IMR-90 (cell line): ENCODE data around the gene GNG11. TPM values are rescaled to one million over a fixed set of nuclear protein-coding genes. Genes with fewer than 3 reads are reported as not detected.

Experiments
- ATAC-seq: fragments of 200-7000 bp; cut with Tn5 transposase; 2 replicates; pipeline ENCODE4 v1.9.1; 2020; ENCODE audit warnings: low read depth, mild to moderate bottlenecking, moderate library complexity
- BruUV-seq: library from RNA; stranded (reverse); fragments of 400-500 nt; replicated peaks from 2 replicates; lab custom pipeline; 2021; lab: Mats Ljungman, UMichigan
- CTCF ChIA-PET: fragments of 300-600 bp; formaldehyde crosslinking; extraction: SDS; loops from one replicate; lab custom pipeline; 2021; ENCODE audit warnings: antibody characterized with exemption; lab: Yijun Ruan, JAX
- POLR2A ChIA-PET: fragments of 300-600 bp; sonication (Branson Sonifier 250); formaldehyde crosslinking; loops from one replicate; lab custom pipeline; 2022; ENCODE audit warnings: antibody characterized with exemption; ENCODE audit not compliant: unreplicated experiment; lab: Charles Lee
- DNase-seq: peaks from one replicate; pipeline ENCODE4 v3.0.0; 2013
- H2AFZ ChIP-seq: replicated peaks from 2 replicates; pipeline ENCODE3; 2013; ENCODE audit warnings: low read length, mild to moderate bottlenecking; ENCODE audit not compliant: poor library complexity
- H2AK5ac ChIP-seq: 2 replicates; pipeline ENCODE4 v1.6.1; 2013; ENCODE audit warnings: low read depth, low read length, inconsistent platforms
- H2AK9ac ChIP-seq: replicated peaks from 2 replicates; pipeline ENCODE3; 2013; ENCODE audit warnings: mild to moderate bottlenecking, low read depth, low read length, moderate library complexity; ENCODE audit not compliant: poor library complexity
- H2BK120ac ChIP-seq: 2 replicates; pipeline ENCODE4 v1.6.1; 2013; ENCODE audit warnings: low read depth, low read length, inconsistent platforms
- H2BK15ac ChIP-seq: 3 replicates; pipeline ENCODE4 v1.6.1; 2013; ENCODE audit warnings: low read depth, low read length, inconsistent platforms
- H2BK20ac ChIP-seq: 2 replicates; pipeline ENCODE4 v1.6.1; 2013; ENCODE audit warnings: low read depth, mild to moderate bottlenecking, inconsistent platforms, low read length, moderate library complexity
- H2BK5ac ChIP-seq: 2 replicates; pipeline ENCODE4 v1.6.1; 2013; ENCODE audit warnings: mild to moderate bottlenecking, low read depth, low read length, inconsistent platforms; ENCODE audit not compliant: poor library complexity, severe bottlenecking
- H3K14ac ChIP-seq: replicated peaks from 2 replicates; pipeline ENCODE4 v1.6.1; 2013; ENCODE audit warnings: low read depth, low read length, inconsistent platforms
- H3K18ac ChIP-seq: 2 replicates; pipeline ENCODE4 v1.6.1; 2013; ENCODE audit warnings: low read depth, low read length, control low read depth
- H3K23ac ChIP-seq: 2 replicates; pipeline ENCODE4 v1.6.1; 2013; ENCODE audit warnings: low read depth, low read length, inconsistent platforms
- H3K27ac ChIP-seq: 2 replicates; pipeline ENCODE4 v1.5.1; 2013; ENCODE audit warnings: mild to moderate bottlenecking, control low read depth, low read length; ENCODE audit not compliant: insufficient read depth
- H3K27me3 ChIP-seq: 2 replicates; pipeline ENCODE4 v1.6.1; 2013; ENCODE audit warnings: low read length; ENCODE audit not compliant: control insufficient read depth, insufficient read depth
- H3K36me3 ChIP-seq: 2 replicates; pipeline ENCODE4 v1.6.1; 2013; ENCODE audit warnings: low read length, mixed read lengths; ENCODE audit not compliant: control insufficient read depth, insufficient read depth
- H3K4ac ChIP-seq: 2 replicates; pipeline ENCODE4 v1.6.1; 2013; ENCODE audit warnings: low read depth, low read length, inconsistent platforms
- H3K4me1 ChIP-seq: 2 replicates; pipeline ENCODE4 v1.6.1; 2013; ENCODE audit warnings: low read length, mixed read lengths; ENCODE audit not compliant: control insufficient read depth, insufficient read depth
- H3K4me2 ChIP-seq: 2 replicates; pipeline ENCODE4 v1.6.1; 2013; ENCODE audit warnings: low read depth, mild to moderate bottlenecking, control low read depth, low read length, moderate library complexity
- H3K4me3 ChIP-seq: 2 replicates; pipeline ENCODE4 v1.5.1; 2013; ENCODE audit warnings: low read depth, mild to moderate bottlenecking, control low read depth, low read length, moderate library complexity; ENCODE audit not compliant: insufficient read depth
- H3K56ac ChIP-seq: 2 replicates; pipeline ENCODE4 v1.6.1; 2013; ENCODE audit warnings: low read length, inconsistent platforms; ENCODE audit not compliant: insufficient read depth; ENCODE audit errors: extremely low read depth
- H3K79me1 ChIP-seq, 2 experiments: 2 replicates each; pipeline ENCODE4 v1.6.1; 2013; ENCODE audit warnings: low read length in 2 of 2, inconsistent platforms in 1 of 2, low read depth in 1 of 2
- H3K9ac ChIP-seq: 2 replicates; pipeline ENCODE4 v1.6.1; 2013; ENCODE audit warnings: low read depth, low read length, control low read depth
- H3K9me1 ChIP-seq: 2 replicates; pipeline ENCODE4 v1.6.1; 2013; ENCODE audit warnings: low read length, inconsistent platforms; ENCODE audit not compliant: insufficient read depth
- H3K9me3 ChIP-seq: 2 replicates; pipeline ENCODE4 v1.6.1; 2013; ENCODE audit warnings: low read length; ENCODE audit not compliant: control insufficient read depth, insufficient read depth
- H4K20me1 ChIP-seq: 2 replicates; pipeline ENCODE4 v1.6.1; 2013; ENCODE audit warnings: low read length, inconsistent platforms; ENCODE audit not compliant: insufficient read depth
- H4K5ac ChIP-seq: 2 replicates; pipeline ENCODE4 v1.6.1; 2013; ENCODE audit warnings: mild to moderate bottlenecking, low read depth, low read length, control low read depth
- H4K8ac ChIP-seq, 2 experiments: 2 replicates each; pipeline ENCODE4 v1.6.1; 2013; ENCODE audit warnings: low read depth in 2 of 2, low read length in 2 of 2, control low read depth in 1 of 2, inconsistent platforms in 1 of 2
- H4K91ac ChIP-seq: 2 replicates; pipeline ENCODE4 v1.6.1; 2013; ENCODE audit warnings: low read depth, low read length, inconsistent platforms; ENCODE audit not compliant: insufficient read depth
- CEBPB ChIP-seq: IDR thresholded peaks from 2 replicates; pipeline ENCODE4 v1.6.1; 2012; ENCODE audit warnings: low read depth, low read length, improper control_type of control experiment
- CTCF ChIP-seq: conservative IDR thresholded peaks from 2 replicates; pipeline ENCODE4 v1.5.1; 2012; ENCODE audit warnings: mild to moderate bottlenecking, low read depth, low read length, improper control_type of control experiment
- WGBS, 2 experiments: methylation state at CpG; one replicate each; pipeline versions ENCODE4 v1.1.5 to v1.1.7; 2013; ENCODE audit warnings: missing lambda C conversion rate in 2 of 2; ENCODE audit not compliant: insufficient read length in 1 of 2; ENCODE audit errors: extremely low coverage in 2 of 2; 5-methylcytosine and 5-hydroxymethylcytosine counted together
- dilution Hi-C: fragments of 300-500 bp; cut with HindIII; formaldehyde crosslinking; loops from one replicate; pipeline ENCODE4 v1.14.3; 2018; ENCODE audit warnings: low sequenced_read_pairs; ENCODE audit not compliant: unreplicated experiment
- in situ Hi-C: fragments of 300-500 bp; cut with MboI; formaldehyde crosslinking; loops from 3 replicates; pipeline ENCODE4 v1.14.3; 2019; ENCODE audit warnings: low sequenced_read_pairs, inconsistent platforms, mixed read lengths
- intact Hi-C: fragments of 100-400 bp; cut with micrococcal nuclease; formaldehyde crosslinking; loops from 2 replicates; pipeline ENCODE4 v1.10.0; 2022
- polyA plus RNA-seq, 3 experiments: library from polyadenylated mRNA; depleted of rRNA; stranded (reverse); fragments of >200 nt; gene quantifications; 2 replicates each; pipeline ENCODE4 v1.2.3, GENCODE V29; 2012; ENCODE audit warnings: low replicate concordance in 1 of 3
- total RNA-seq: library from RNA; depleted of rRNA; stranded (reverse); fragments of >200 nt; gene quantifications from 2 replicates; pipeline ENCODE4 v1.2.3, GENCODE V29; 2012

Gene GNG11
- total and polyA plus RNA-seq, 2 of the 4 experiments (the other 2 are of a cell fraction) = 6.1 to 10.5 TPM

- WGBS, 2 experiments = no CpG with 5 or more reads among the region's 1 CpG
- peak; percentile 70 for DNase-seq
- in situ Hi-C loops = no loop called here
- Histone ChIP-seq H2BK120ac (no peak overlapping the region), H2BK20ac (no peak overlapping the region), H3K56ac (no peak overlapping the region), H3K14ac (no peak overlapping the region), H3K36me3 (no peaks in the 10 kb centered on the region), H2BK5ac (peak overlapping the region; percentile 67), H3K9me1 (no peaks in the 10 kb centered on the region), H4K8ac (no peak overlapping the region), H3K27ac (no peak overlapping the region), H2AK5ac (no peak overlapping the region), H2AFZ (no peak overlapping the region), H4K91ac (no peak overlapping the region), H3K4me3 (no peak overlapping the region), H3K18ac (no peak overlapping the region; the same call in 1 of the 2 replicates), H3K4me2 (no peak overlapping the region; the same call in 1 of the 2 replicates), H2AK9ac (no peak overlapping the region), H3K4ac (no peak overlapping the region), H3K79me1 (no peaks in the 10 kb centered on the region), H2BK15ac (no peak overlapping the region), H4K20me1 (no peaks in the 10 kb centered on the region), H3K4me1 (peaks cover 1% of the 10 kb centered on the region; the same call in 1 of the 2 replicates), H3K27me3 (no peaks in the 10 kb centered on the region), H3K23ac (no peak overlapping the region), H3K9ac (no peak overlapping the region), H3K9me3 (no peaks in the 10 kb centered on the region), H4K5ac (no peak overlapping the region; the same call in 1 of the 2 replicates)
- POLR2A ChIA-PET = interaction anchor here (0.6 kb wide), 1 partner anchor 471 kb away, joined by 3 read pairs; no protein-coding TSS in a partner anchor
- dilution Hi-C loops = no loop called here
- peak; percentile 96 for ATAC-seq
- BruUV-seq = no TSS peak
- CTCF ChIA-PET = no interaction called here
- intact Hi-C loops = no loop called here
- TF ChIP-seq CEBPB (no peak), CTCF (no peak)
Measured at GRCh38 chr7:93973134-93973533, 51.6 kb downstream of the GNG11 start.
